Heart left ventricle (tissue), 16 donors: ENCODE results near the gene ZNF579. TPM values are rescaled to one million over a fixed set of nuclear protein-coding genes. Genes with fewer than 3 reads are reported as not detected.

Experiments used
- ATAC-seq, 4 donors: fragments of 200-7000 bp; cut with Tn5 transposase; one replicate each; pipeline ENCODE4 v1.9.1; 2020 to 2022; ENCODE audit warnings: moderate library complexity in 4 of 4, mild to moderate bottlenecking in 3 of 4, moderate number of reproducible peaks in 1 of 4
- DNase-seq, 5 donors: peaks; one replicate each; pipeline ENCODE4 v3.0.0-alpha.2; 2020
- H3K27ac ChIP-seq, 12 donors: fragments of 200-600 bp; sonication (generic) in 4 of 12; one replicate each; pipeline versions ENCODE4 v1.5.0 to v1.8.0; 2016 to 2022; ENCODE audit warnings: mild to moderate bottlenecking in 2 of 12
- H3K27me3 ChIP-seq, 9 donors: fragments of 200-600 bp; sonication (generic) in 2 of 9; one replicate each; pipeline versions ENCODE4 v1.5.1 to v1.8.0; 2016 to 2022; ENCODE audit warnings: mild to moderate bottlenecking in 3 of 9
- H3K36me3 ChIP-seq, 9 donors: fragments of 200-600 bp; sonication (generic) in 2 of 9; one replicate each; pipeline versions ENCODE4 v1.5.0 to v1.8.0; 2018 to 2022; ENCODE audit warnings: mild to moderate bottlenecking in 2 of 9
- H3K4me1 ChIP-seq, 12 donors: fragments of 200-600 bp; sonication (generic) in 4 of 12; one replicate each; pipeline versions ENCODE4 v1.5.0 to v1.8.0; 2016 to 2022; ENCODE audit warnings: mild to moderate bottlenecking in 3 of 12
- H3K4me3 ChIP-seq, 12 donors: fragments of 200-600 bp; sonication (generic) in 4 of 12; one replicate each; pipeline versions ENCODE4 v1.5.0 to v1.8.0; 2017 to 2022; ENCODE audit warnings: mild to moderate bottlenecking in 9 of 12, moderate library complexity in 4 of 12
- H3K9me3 ChIP-seq, 12 donors: fragments of 200-600 bp; sonication (generic) in 4 of 12; one replicate each; pipeline versions ENCODE4 v1.5.0 to v1.8.0; 2016 to 2022; ENCODE audit warnings: mild to moderate bottlenecking in 1 of 12
- CTCF ChIP-seq, 12 donors: fragments of 200-600 bp; sonication (generic) in 4 of 12; IDR thresholded peaks; one replicate each; pipeline versions ENCODE4 v1.5.0 to v1.8.0; 2018 to 2022; ENCODE audit warnings: antibody characterized with exemption in 12 of 12, mild to moderate bottlenecking in 5 of 12
- POLR2A ChIP-seq, 2 donors: fragments of 450-650 bp; IDR thresholded peaks; one replicate each; pipeline ENCODE4 v1.6.1; 2017; ENCODE audit warnings: antibody characterized with exemption in 2 of 2, mild to moderate bottlenecking in 2 of 2, moderate library complexity in 2 of 2
- WGBS, 4 donors: extraction: QIAGEN DNeasy Blood & Tissue Kit in 2 of 4; methylation state at CpG; one replicate each; pipeline versions ENCODE4 v1.1.5 to v1.1.7; 2013 to 2018; 5-methylcytosine and 5-hydroxymethylcytosine counted together
- intact Hi-C, 10 donors: fragments of 100-400 bp; cut with DNase I; formaldehyde crosslinking; loops; one replicate each; pipeline versions ENCODE4 v1.11.1 to v1.14.2; 2022
- polyA plus RNA-seq, 2 donors: library from polyadenylated mRNA; stranded (reverse); fragments of 200-250 nt; gene quantifications; one replicate each; pipeline ENCODE4 v1.2.3, GENCODE V29; 2013
- total RNA-seq, 9 donors: library from RNA; depleted of rRNA in 2 of 9; stranded (reverse); fragments of >200 nt in 2 of 9; fragmentation: NEBNext Ultra II Directional in 3 of 9; extraction: Animal tissue kit (Norgen Biotek cat#: 25700) in 3 of 9; gene quantifications; one replicate each; pipeline versions ENCODE4 v1.1.0 to v1.2.4, GENCODE V29; 2016 to 2023
- donor health status: ischemic (EF 13 %, LVEDD 7.1; RV severe dilation, severe dysfunction).
- donor health status: healthy with polysubstance abuse.
- donor health status: DM: no; HTN: yes; CAD: no.
- donor health status: DM: no; HTN: no; CAD: no.
- donor health status: ischemic (EF 25% LVEDD 6.9; RV normal size, moderate dysfunction).
- donor health status: ischemic (EF 25% LVEDD 5.7; RV mildly dilated, moderate dysfunction).
- donor health status: healthy.
- donor health status: DM: yes; HTN: yes; CAD: no.
- donor health status: ischemic (EF 35%, LVEDD 5.7; RV mildly dilated, moderate dysfunction).
- donor health status: nonischemic (EF 11% LVEDD 7.7; RV severe dilation, severe dysfunction).
- donor health status: DM: yes; HTN: yes; CAD: no.
- donor health status: PGD.
- donor health status: ischemic (EF 29% LVEDD 5.4; RV normal size, mild dysfunction).
- donor health status: nonischemic (EF 23%, LVEDD 6.1; RV moderate dilation, normal function).

Gene ZNF579
- total and polyA plus RNA-seq, 11 donors = 5.4 to 13.9 (median 9.8) TPM

GRCh38 chr19:55605637-55606470 lies 25.2 kb upstream of the ZNF579 start, which contains the start of gene ZNF865:
Gene ZNF865, plus strand, starts transcription at chr19:55605647. Its CDS starts 7,972 bp downstream, at chr19:55613619.
- Histone ChIP-seq H3K36me3 (peaks cover 0 to 26% (median 13%) of the 10 kb centered on the region in 9 donors), H3K27me3 (no peaks in the 10 kb centered on the region), H3K4me3 (peak within 1 kb of the TSS; percentile 72 to 96 (median 83)), H3K27ac (peak within 1 kb of the TSS; percentile 90 to 98 (median 96)), H3K4me1 (peaks cover 4 to 49% (median 32%) of the 10 kb centered on the region in 12 donors), H3K9me3 (no peaks in the 10 kb centered on the region)
- intact Hi-C loops = loop anchor here in 7 of 10 donors (1.0 to 10.0 kb wide), 7 partner anchors 17 to 461 kb away; partner anchors contain the start of genes BRSK1 (in 1 of the 7), HSPBP1 (in 1 of the 7) and TNNT1 (in 1 of the 7)
- WGBS, 4 donors = 0 to 1% (median 0%) methylated on average over 22 to 44 of the region's 44 CpGs
- ATAC-seq = peak; percentile 8 to 46 (median 38)
- peak; percentile 72 to 77 (median 75) for DNase-seq
- TF ChIP-seq POLR2A (IDR thresholded peaks at IDR 0.05) (no peak), CTCF (IDR thresholded peaks at IDR 0.05) (peak; percentile 43 to 77 (median 64))

- 0% methylated on average over 25 to 43 of the region's 43 CpGs for WGBS, 4 donors
- H3K36me3 ChIP-seq = peaks cover 0 to 24% (median 10%) of the 10 kb centered on the region in 9 donors
- H3K27ac ChIP-seq = peak overlapping the region; percentile 90 to 98 (median 96)
- H3K27me3 ChIP-seq = no peaks in the 10 kb centered on the region
- intact Hi-C loops = loop anchor here in 6 of 10 donors (2.0 to 10.0 kb wide), 5 partner anchors 28 to 460 kb away; partner anchors contain the start of genes BRSK1 (in 1 of the 6), HSPBP1 (in 1 of the 6) and TNNT1 (in 1 of the 6)
- no peaks in the 10 kb centered on the region for H3K9me3 ChIP-seq
- H3K4me1 ChIP-seq = peaks cover 4 to 46% (median 31%) of the 10 kb centered on the region in 12 donors
- DNase-seq (peak; percentile 98 to 99 (median 99)), ATAC-seq (peak; percentile 84 to 92 (median 86))
- H3K4me3 ChIP-seq = peak overlapping the region; percentile 72 to 96 (median 83)
- TF ChIP-seq POLR2A (IDR thresholded peaks at IDR 0.05) (peak in 1 of 2 donors; percentile 53), CTCF (IDR thresholded peaks at IDR 0.05) (no peak)
These were observed 24.6 kb upstream of the ZNF579 start for GRCh38 chr19:55605207-55605636.

- Histone ChIP-seq H3K27me3 (no peaks in the 10 kb centered on the region), H3K4me1 (peaks cover 4 to 43% (median 31%) of the 10 kb centered on the region in 12 donors), H3K4me3 (peak overlapping the region in 4 of 12 donors; percentile 75 to 95 (median 78)), H3K27ac (peak overlapping the region in 8 of 12 donors; percentile 90 to 98 (median 97)), H3K36me3 (peaks cover 0 to 13% (median 0%) of the 10 kb centered on the region in 9 donors), H3K9me3 (no peaks in the 10 kb centered on the region)
- ATAC-seq (no peak), DNase-seq (no peak)
- WGBS, 4 donors = 74 to 82% (median 78%) methylated on average over 22 of the region's 22 CpGs
- TF ChIP-seq POLR2A (IDR thresholded peaks at IDR 0.05) (no peak), CTCF (IDR thresholded peaks at IDR 0.05) (no peak)
- intact Hi-C loops = loop anchor here in 3 of 10 donors (2.0 to 10.0 kb wide), 4 partner anchors 29 to 459 kb away; partner anchors contain the start of genes BRSK1 (in 1 of the 3), HSPBP1 (in 1 of the 3) and TNNT1 (in 1 of the 3)
These were observed 23.1 kb upstream of the ZNF579 start for GRCh38 chr19:55603581-55604292.
